GM15510 (cell line): ENCODE measurements around the gene SCGB1C1.

Experiments used
- POLR2A ChIP-seq: IDR thresholded peaks from 3 replicates; pipeline ENCODE4 v1.6.1; 2011; ENCODE audit warnings: borderline replicate concordance; ENCODE audit not compliant: insufficient read length; ENCODE audit errors: extremely low read depth

SCGB1C1 gene

DNA sequence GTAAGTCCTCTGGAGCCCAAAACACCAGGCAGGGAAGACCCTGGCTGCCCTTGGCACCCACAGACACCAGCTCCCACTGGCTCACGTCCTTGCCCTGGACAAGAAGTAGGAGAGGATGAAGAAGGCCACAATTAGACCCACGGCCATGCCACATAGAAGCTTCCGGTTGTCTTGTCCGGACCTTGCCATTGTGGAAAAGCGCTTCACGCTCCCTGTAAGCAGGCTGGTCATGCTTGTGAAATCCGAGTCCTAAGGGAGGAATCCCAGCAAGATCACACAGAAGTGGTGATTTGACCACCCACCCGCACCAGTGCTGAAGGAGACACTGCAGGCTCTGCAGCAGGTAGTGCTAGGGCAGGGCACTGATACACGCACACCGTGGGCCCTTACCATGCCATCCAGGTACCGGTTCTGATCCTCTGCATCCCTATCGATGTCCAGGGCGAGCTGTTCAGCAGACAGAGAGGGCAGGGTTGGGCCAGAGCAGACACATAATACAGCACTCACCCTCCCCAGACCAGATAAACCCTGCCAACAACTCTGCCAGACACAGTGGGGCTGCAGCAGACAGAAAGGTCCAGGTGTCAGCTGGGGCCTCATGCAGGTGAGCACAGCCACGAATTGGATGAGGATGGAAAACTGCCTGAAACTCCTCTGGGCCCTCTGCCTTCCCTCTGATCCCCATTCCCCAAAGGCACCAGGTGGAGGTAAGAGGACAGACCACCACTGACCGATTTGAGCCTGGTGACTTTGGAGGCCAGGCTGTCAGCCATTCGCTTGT lies 12.5 kb downstream of the SCGB1C1 start:
- no peak for TF ChIP-seq POLR2A

DNA sequence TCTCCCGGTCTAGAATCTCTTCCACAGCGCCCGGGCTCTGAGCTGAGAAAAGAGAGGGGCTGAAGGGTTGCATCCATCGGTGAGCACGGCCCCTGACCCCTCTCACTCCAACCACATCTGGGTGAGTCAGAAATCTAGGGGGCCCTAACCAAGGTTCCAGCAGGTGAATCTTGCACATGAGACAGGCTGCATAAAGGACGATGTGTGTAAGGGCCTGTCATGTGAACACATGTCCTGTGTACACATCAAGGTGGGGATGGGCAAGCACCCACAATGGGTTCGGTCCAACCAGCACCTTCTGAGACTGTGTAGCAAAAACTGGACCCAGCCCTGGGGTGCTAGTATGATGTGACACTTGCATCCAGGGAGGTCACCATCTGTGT lies 13.1 kb downstream of the SCGB1C1 start:
- TF ChIP-seq POLR2A = no peak

DNA sequence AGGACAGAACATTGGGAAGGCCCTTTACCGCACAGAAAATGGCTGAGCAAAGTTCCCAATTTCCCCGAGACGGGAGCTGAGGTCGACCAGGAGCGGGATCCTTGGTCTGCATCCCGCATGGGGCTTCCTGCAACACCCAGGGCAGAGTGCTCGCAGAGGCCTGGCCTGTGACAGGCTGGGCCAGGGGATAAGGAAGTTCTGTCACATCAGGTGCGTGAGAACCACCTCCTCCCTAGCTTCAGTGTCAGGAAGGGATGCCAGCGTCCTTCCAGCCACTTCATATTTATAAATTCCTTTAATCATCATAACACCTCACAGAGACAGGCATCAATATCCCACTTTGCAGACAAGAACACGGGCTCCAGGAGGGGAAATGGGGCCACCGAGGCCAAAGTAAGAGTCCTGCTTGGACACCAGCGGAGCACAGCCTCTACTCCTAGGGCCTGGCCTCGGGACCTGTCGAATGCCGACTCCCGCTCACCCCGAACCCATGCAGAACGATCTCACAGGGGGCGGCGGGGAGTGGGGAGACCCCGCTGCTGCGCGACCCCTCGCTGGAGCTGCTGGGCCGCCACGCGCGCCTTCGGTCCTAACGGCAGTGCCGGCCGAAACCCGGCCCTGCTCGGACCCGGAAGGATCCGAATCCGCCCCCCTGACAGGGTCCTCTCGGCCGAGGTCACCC lies 13.8 kb downstream of the SCGB1C1 start:
- TF ChIP-seq POLR2A = no peak

DNA sequence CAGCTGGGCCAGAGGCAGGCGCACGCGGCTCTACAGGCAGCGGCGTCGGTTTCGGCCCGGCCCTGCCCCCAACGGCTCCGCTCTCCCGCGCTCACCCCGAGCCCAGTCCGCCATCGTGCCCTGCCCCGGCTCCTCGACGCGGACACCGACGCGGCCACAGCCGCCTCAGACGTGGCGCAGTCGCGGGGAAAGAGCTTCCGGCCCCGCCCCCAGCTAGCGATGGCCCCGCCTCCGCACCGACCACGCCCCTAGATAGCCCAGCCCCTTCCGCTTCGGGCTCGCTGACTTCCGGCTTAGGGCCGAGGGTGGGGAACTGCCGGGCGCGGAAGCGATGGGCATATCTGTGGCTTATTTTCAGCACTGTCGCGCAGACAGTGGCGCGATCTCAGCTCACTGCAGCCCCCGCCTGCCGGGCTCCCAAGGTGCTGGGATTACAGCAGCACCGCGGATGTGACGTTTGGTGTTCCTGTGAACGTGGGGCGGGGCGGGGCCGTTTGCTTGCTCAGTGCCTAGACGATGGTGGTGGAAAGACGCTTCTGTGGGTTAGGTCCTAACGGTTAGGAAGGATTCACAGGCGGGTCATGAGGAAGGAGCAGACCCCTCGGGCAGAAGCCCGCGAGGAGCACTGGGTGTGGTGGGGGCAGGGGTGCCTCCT lies 14.5 kb downstream of the SCGB1C1 start, which contains the start of the genes BET1L and RIC8A:
BET1L (minus strand) TSS at position 192 of the 655 bp plus-strand sequence; CDS start at position 114, 78 bp downstream.
RIC8A (plus strand) TSS at position 501 of the 655 bp plus-strand sequence. CDS start 1,147 bp downstream, outside the sequence.
- TF ChIP-seq POLR2A = peak; percentile 97

DNA sequence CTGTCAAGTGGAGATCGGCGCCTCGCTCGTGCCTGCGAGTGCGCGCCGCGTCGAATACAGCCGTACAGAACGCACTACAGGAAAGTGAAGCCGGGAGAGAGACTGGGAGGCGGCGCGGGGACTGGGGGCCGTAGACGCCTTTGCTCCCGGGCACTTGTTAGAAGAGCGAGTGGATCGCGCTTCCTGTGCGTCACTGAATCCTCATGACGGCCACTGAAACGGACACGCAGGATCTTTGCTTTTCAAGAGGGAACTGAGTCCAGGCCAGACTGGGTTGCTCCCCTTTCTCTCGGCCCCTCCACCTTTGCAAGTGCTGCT lies 14.9 kb downstream of the SCGB1C1 start:
- no peak for TF ChIP-seq POLR2A

DNA sequence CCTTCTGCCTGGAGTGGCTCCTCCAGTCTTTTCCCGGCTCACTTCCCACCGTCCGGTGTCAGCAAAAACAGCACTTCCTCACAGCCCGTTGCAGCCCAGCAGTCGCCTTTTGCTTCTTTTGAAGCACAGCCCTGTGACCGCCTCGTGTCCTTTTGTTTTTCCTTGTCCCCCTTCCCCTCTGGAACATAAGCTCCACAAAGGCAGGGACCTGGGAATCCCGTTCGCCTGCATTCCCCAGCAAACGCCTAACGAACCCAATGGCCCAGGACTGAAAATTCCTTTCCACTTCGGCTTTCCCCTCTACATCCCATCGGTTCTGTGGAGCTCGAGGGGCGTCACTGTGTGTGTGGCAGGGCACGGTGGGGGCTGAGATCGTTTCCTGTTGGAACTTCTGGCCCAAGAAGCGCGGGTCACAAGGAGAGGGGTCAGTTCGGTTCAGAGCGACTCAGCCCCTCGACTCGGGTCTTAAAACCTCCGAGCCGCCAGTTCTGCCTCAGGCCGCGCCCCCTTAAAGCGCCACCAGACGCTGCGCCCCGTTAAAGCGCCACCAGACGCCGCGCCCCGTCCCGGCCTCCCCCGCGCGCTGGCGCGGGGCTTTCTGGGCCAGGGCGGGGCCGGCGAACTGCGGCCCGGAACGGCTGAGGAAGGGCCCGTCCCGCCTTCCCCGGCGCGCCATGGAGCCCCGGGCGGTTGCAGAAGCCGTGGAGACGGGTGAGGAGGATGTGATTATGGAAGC lies 15.5 kb downstream of the SCGB1C1 start:
- TF ChIP-seq POLR2A = peak; percentile 92

DNA sequence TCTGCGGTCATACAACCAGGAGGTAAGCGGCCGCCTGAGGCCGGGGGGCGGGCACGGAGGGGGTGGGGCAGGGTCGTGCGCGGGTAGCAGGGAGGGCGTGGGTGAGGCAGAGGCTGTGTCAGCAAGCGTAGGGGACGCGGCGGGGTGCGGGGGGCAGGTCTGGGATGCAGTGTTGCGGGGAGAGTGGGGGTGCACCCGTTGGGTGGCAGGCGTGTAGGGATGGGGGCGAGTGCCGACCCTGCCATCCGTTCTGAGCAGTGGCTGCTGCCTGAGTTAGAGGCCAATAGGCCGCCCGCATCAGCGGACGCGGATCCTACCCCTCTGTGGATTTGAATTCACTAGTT lies 16.0 kb downstream of the SCGB1C1 start:
- no peak for TF ChIP-seq POLR2A

DNA sequence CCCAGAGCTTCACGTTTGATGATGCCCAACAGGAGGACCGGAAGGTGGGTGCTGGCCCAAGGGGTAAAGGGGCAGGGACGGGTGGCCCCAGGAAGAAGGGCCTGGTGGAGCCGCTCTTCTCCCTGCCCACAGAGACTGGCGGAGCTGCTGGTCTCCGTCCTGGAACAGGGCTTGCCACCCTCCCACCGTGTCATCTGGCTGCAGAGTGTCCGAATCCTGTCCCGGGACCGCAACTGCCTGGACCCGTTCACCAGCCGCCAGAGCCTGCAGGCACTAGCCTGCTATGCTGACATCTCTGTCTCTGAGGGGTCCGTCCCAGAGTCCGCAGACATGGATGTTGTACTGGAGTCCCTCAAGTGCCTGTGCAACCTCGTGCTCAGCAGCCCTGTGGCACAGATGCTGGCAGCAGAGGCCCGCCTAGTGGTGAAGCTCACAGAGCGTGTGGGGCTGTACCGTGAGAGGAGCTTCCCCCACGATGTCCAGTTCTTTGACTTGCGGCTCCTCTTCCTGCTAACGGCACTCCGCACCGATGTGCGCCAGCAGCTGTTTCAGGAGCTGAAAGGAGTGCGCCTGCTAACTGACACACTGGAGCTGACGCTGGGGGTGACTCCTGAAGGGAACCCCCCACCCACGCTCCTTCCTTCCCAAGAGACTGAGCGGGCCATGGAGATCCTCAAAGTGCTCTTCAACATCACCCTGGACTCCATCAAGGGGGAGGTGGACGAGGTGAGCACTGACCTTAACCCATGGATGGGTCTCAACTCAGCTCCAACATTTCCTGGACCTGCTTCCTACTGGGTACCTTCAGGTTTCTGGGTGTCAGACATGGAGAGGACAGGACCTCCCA lies 16.6 kb downstream of the SCGB1C1 start:
- TF ChIP-seq POLR2A = no peak

DNA sequence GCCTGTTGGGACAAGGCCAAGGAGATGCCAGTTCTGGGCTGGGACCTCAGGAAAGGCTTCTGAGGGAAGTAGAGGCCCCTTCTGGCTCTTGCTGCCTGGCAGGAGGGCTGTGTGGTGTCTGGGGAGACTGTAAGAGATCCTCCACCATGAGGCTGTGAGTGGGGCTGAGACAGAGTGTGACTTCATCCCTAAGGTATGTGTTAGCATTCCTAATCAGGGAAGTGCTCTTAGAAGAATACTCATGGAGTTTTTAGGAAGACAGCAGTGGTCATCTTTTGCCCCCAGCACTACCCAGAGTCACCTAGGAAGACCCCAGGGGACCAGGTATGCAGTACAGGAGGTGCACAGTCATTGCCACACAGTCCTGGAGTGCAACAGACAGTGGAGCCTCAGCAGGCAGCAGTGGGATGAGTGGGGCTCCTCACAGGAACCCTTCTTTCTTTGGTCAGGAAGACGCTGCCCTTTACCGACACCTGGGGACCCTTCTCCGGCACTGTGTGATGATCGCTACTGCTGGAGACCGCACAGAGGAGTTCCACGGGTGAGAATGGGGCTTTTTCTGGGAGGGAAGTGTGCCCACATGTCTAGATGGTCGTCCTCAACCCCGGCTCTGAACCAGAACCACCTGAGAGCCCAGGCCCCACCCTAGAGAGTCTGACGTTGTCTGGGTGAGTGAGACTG lies 17.4 kb downstream of the SCGB1C1 start:
- TF ChIP-seq POLR2A = no peak

DNA sequence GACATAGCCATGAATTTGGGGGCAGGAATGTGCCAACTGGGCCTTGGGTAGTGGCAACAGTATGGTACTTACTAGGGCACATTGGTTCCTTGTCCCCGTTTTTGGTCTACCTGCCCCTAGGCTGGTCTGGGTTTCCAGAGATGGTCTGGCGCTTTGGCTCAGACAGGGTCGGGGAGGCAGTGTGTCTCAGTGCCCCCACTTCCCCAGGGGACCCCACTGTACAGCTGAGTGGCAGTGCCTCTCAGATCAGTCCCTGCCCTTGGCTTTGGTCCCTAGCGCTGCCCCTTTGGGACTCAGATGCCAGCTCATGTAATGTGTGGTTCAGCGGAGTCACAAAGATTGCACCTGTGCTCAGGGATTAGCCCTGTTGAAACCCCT lies 17.9 kb downstream of the SCGB1C1 start:
- TF ChIP-seq POLR2A = no peak

DNA sequence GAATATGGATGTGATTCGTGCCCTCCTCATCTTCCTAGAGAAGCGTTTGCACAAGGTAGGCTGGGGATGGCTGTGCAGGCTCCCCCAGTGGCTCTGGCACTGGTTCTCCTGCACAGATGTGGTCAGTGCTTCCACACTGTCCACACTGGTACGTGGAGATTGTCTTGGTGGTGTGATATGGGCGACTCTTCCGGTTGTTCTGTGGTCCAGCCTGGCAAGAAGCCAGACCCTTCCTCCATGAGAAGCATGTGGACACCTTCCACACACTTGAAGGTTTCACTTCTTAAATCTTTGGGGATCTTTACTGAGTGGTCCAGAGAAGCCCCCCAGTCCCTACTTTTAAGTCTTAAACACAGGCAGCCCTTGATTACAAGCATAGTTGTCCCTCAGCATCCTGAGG lies 18.4 kb downstream of the SCGB1C1 start:
- TF ChIP-seq POLR2A = no peak

DNA sequence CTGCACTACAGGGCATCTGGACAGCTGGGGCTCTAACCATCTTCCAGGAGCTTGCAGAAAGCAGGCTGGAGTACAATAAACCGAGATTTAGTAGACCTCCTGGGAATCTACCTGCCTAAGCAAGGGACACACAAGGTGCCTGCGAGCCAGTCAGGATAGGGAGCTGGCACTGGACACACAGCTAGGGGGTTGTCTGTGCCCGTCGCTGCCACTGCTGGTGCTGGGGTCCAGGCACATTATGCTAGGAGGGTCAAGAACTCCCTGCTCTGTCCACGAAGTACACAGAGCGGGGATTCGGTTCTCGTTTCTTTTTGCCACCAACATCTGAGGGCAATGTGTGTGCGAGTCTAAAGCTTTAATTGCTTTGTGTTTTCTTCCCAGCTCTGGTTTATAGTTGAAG lies 18.9 kb downstream of the SCGB1C1 start:
- TF ChIP-seq POLR2A = no peak

DNA sequence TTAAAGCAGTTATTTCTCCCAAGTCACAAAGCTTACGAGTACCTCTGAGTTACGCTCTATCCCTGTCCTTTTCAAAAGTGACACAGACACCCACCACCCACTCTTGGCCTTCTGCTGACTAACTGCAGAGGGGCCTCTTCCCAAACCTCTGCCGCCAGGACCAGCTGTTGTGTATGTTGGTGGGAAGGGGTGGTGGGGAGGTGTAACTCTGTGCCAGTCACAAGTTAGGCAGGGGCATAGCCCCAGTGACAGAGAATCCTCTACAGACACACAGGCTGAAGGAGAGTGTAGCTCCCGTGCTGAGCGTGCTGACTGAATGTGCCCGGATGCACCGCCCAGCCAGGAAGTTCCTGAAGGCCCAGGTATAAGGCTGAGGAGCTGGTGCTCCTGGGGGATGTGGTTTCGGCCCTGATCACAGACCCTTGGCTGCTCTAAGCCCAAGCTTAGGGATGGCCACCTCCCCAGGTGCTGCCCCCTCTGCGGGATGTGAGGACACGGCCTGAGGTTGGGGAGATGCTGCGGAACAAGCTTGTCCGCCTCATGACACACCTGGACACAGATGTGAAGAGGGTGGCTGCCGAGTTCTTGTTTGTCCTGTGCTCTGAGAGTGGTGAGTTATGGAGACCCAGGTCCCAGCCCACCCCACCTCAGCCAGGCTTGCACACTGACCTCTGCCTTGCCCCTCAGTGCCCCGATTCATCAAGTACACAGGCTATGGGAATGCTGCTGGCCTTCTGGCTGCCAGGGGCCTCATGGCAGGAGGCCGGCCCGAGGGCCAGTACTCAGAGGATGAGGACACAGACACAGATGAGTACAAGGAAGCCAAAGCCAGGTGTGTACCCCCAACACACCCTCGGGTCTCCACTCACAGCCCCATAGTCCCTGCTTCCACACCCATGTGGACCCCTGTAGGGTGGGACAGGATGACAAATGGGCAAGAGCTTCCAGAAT lies 19.5 kb downstream of the SCGB1C1 start:
- no peak for TF ChIP-seq POLR2A

DNA sequence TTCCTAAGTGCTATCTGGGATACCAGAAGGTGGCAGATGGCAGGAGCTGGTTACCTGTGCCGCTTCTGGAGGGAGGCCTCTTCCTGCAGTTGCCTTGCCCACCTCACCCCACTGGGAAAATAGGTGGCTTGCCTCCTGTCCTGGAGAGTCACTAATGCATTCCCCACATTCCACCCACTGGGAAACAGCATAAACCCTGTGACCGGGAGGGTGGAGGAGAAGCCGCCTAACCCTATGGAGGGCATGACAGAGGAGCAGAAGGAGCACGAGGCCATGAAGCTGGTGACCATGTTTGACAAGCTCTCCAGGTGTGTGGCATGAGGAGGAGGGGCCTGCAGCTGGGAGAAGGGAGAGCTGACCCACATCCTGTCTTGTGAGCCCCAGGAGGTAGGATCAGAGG lies 20.2 kb downstream of the SCGB1C1 start:
- no peak for TF ChIP-seq POLR2A
